GM23248 (cell line): ENCODE data around the gene NOXA1.

Experiments used
- EZH2 ChIP-seq: fragments of 200-600 bp; sonication (generic); IDR thresholded peaks from 2 replicates; pipeline ENCODE4 v1.6.1; 2018; ENCODE audit warnings: antibody characterized with exemption, mild to moderate bottlenecking; ENCODE audit not compliant: insufficient read depth, poor library complexity, severe bottlenecking
- EZH2phosphoT487 ChIP-seq: fragments of 200-600 bp; sonication (generic); IDR thresholded peaks from 2 replicates; pipeline ENCODE4 v1.6.1; 2018; ENCODE audit warnings: antibody characterized with exemption, moderate library complexity, mild to moderate bottlenecking, low read depth; ENCODE audit not compliant: insufficient read depth

- TF ChIP-seq EZH2phosphoT487, result no peak
- no peak for TF ChIP-seq EZH2
Observed at GRCh38 chr9:137441935-137442321, 18.7 kb downstream of the NOXA1 start.
